ENCODE results near the gene TP63.
"Not testable (repeated sequence)": the region's sequence is repeated elsewhere in the genome, so short reads cannot be mapped to it uniquely, and the experiment has no call there.

TP63 gene

GRCh38 chr3:189626286-189626685 lies 4.9 kb upstream of the TP63 start:
- DNase-seq: no peak

- peak in 2 of 3 donors; percentile 1 to 9 for DNase-seq
These were observed 1.3 kb upstream of the TP63 start for GRCh38 chr3:189629803-189630455.

GRCh38 chr3:189630767-189631372 lies 319 bp upstream of the TP63 start:
- peak; percentile 61 to 74 (median 63) for DNase-seq

- no peak for DNase-seq
These were observed 220 bp downstream of the TP63 start for GRCh38 chr3:189631409-189631808.

- no peak for DNase-seq
These were observed 1.1 kb downstream of the TP63 start for GRCh38 chr3:189632242-189632641.

- no peak for DNase-seq
These were observed 4.2 kb downstream of the TP63 start for GRCh38 chr3:189635339-189635738.

- no peak for DNase-seq
These were observed 4.9 kb downstream of the TP63 start for GRCh38 chr3:189636048-189636447.

- peak; percentile 15 to 53 (median 52) for DNase-seq
These were observed 6.6 kb downstream of the TP63 start for GRCh38 chr3:189637750-189638149.

GRCh38 chr3:189638276-189639031 lies 7.3 kb downstream of the TP63 start:
- no peak for DNase-seq

- DNase-seq: no peak
These were observed 10.6 kb downstream of the TP63 start for GRCh38 chr3:189641776-189642175.

GRCh38 chr3:189646853-189647542 lies 15.8 kb downstream of the TP63 start:
- DNase-seq: no peak

GRCh38 chr3:189652042-189652441 lies 20.9 kb downstream of the TP63 start:
- DNase-seq: no peak

- peak in 2 of 3 donors; percentile 23 to 36 for DNase-seq
These were observed 24.4 kb downstream of the TP63 start for GRCh38 chr3:189655617-189656016.

GRCh38 chr3:189659571-189659970 lies 28.4 kb downstream of the TP63 start:
- DNase-seq: no peak

- peak in 2 of 3 donors; percentile 1 to 51 for DNase-seq
These were observed 33.1 kb downstream of the TP63 start for GRCh38 chr3:189664311-189664710.

- not testable (repeated sequence) for DNase-seq
These were observed 41.2 kb downstream of the TP63 start for GRCh38 chr3:189672346-189672745.

GRCh38 chr3:189673535-189673934 lies 42.3 kb downstream of the TP63 start:
- no peak for DNase-seq

GRCh38 chr3:189674249-189674913 lies 43.2 kb downstream of the TP63 start:
- DNase-seq: no peak

GRCh38 chr3:189677667-189678066 lies 46.5 kb downstream of the TP63 start:
- DNase-seq: no peak

GRCh38 chr3:189680723-189681122 lies 49.5 kb downstream of the TP63 start:
- no peak for DNase-seq

- no peak for DNase-seq
These were observed 52.5 kb downstream of the TP63 start for GRCh38 chr3:189683546-189684255.

- no peak for DNase-seq
These were observed 53.1 kb downstream of the TP63 start for GRCh38 chr3:189684317-189684716.

Measured in suppressor macrophage treated with lipopolysaccharide for 1 hour (primary cell).